GM10248 (cell line): ENCODE results near the gene TJAP1.

ENCODE experiments used
- CTCF ChIA-PET: fragments of 300-600 bp; sonication (Branson Sonifier 250); formaldehyde crosslinking; extraction: SDS; loops from one replicate; lab custom pipeline; 2021; ENCODE audit warnings: antibody characterized with exemption; lab: Yijun Ruan, JAX
- POLR2A ChIA-PET: fragments of 350-650 bp; sonication (Branson Sonifier 250); formaldehyde crosslinking; extraction: SDS; loops from one replicate; lab custom pipeline; 2020; ENCODE audit warnings: antibody characterized with exemption; lab: Yijun Ruan, JAX
- DNase-seq: peaks from one replicate; pipeline ENCODE4 v3.0.0; 2012; ENCODE audit errors: extremely low spot score
- CTCF ChIP-seq: IDR thresholded peaks from 2 replicates; pipeline ENCODE4 v1.5.1; 2012; ENCODE audit warnings: mild to moderate bottlenecking, low read depth; ENCODE audit errors: extremely low read depth, missing control alignments, control extremely low read depth

Gene TJAP1

GRCh38 chr6:43477235-43478007 is at the start of gene TJAP1:
Gene TJAP1 (plus strand): TSS chr6:43477570. CDS start chr6:43499002, 21,432 bp downstream.
- TF ChIP-seq CTCF = no peak
- DNase-seq = peak; percentile 96
- POLR2A ChIA-PET = interaction anchor here (0.6 to 1.0 kb wide), 5 partner anchors 19 to 164 kb away, joined by 3 to 6 read pairs (median 3); partner anchors contain the start of gene LRRC73
- CTCF ChIA-PET = interaction anchor here (1.0 to 4.0 kb wide), 4 partner anchors 12 to 29 kb away, joined by 3 to 21 read pairs (median 4); no protein-coding TSS in a partner anchor

- CTCF ChIA-PET = interaction anchor here (0.7 to 2.8 kb wide), 9 partner anchors 8 to 79 kb away, joined by 3 to 12 read pairs (median 4); no protein-coding TSS in a partner anchor
- POLR2A ChIA-PET = no interaction called here
- no peak for TF ChIP-seq CTCF
- no peak for DNase-seq
These were observed 49.2 kb upstream of the TJAP1 start for GRCh38 chr6:43428112-43428570.

- DNase-seq = no peak
- CTCF ChIA-PET = interaction anchor here (0.7 to 2.8 kb wide), 5 partner anchors 8 to 35 kb away, joined by 3 to 12 read pairs (median 4); no protein-coding TSS in a partner anchor
- POLR2A ChIA-PET = no interaction called here
- TF ChIP-seq CTCF = no peak
These were observed 48.5 kb upstream of the TJAP1 start for GRCh38 chr6:43428874-43429273.

- ChIA-PET CTCF (interaction anchor here (1.2 to 2.7 kb wide), 4 partner anchors 10 to 75 kb away, joined by 4 to 8 read pairs (median 6); no protein-coding TSS in a partner anchor), POLR2A (interaction anchor here (0.6 kb wide), 1 partner anchor 503 kb away, joined by 3 read pairs; the partner anchor contains the start of gene CNPY3)
- TF ChIP-seq CTCF = no peak
- DNase-seq = no peak
These were observed 45.1 kb upstream of the TJAP1 start for GRCh38 chr6:43432009-43432945.

- ChIA-PET CTCF (interaction anchor here (0.9 to 3.3 kb wide), 7 partner anchors 9 to 178 kb away, joined by 3 to 10 read pairs (median 5); no protein-coding TSS in a partner anchor), POLR2A (no interaction called here)
- no peak for DNase-seq
- no peak for TF ChIP-seq CTCF
These were observed 44.2 kb upstream of the TJAP1 start for GRCh38 chr6:43433148-43433547.
